ENCODE measurements around the gene PPP1R15B.

- no peak for TF ChIP-seq CTCF (IDR thresholded peaks at IDR 0.05)
- no peak for TF ChIP-seq POLR2A (IDR thresholded peaks at IDR 0.05; ENCODE audit: low read depth)
- no peak for TF ChIP-seq POLR2AphosphoS5 (IDR thresholded peaks at IDR 0.05)
Measured at GRCh38 chr1:204355913-204356312, 55.7 kb downstream of the PPP1R15B start.

All from esophagus muscularis mucosa (tissue), 3 donors.